Panc1 (cell line): ENCODE data around the gene METTL16.

ENCODE experiments used
- CTCF ChIP-seq: fragments of 450-650 bp; IDR thresholded peaks from 2 replicates; pipeline ENCODE4 v1.5.1; 2017; ENCODE audit warnings: mild to moderate bottlenecking
- POLR2AphosphoS5 ChIP-seq: IDR thresholded peaks from 2 replicates; pipeline ENCODE4 v1.6.1; 2012; ENCODE audit warnings: mild to moderate bottlenecking, low read depth, low read length, moderate library complexity
- REST ChIP-seq, 2 experiments: IDR thresholded peaks; 2 replicates each; pipeline ENCODE4 v1.6.1; 2011 to 2012; ENCODE audit warnings: low read depth in 2 of 2, control low read depth in 1 of 2, low read length in 1 of 2, mild to moderate bottlenecking in 1 of 2, moderate library complexity in 1 of 2; ENCODE audit not compliant: insufficient read depth in 1 of 2

GRCh38 chr17:2487306-2487705 is 24.4 kb downstream of the METTL16 start:
- no peak for TF ChIP-seq REST (IDR thresholded peaks at IDR 0.05; ENCODE audit: insufficient read depth in 1 of 2, low read depth in 2 of 2, low read length in 1 of 2)
- TF ChIP-seq CTCF: no peak
- TF ChIP-seq POLR2AphosphoS5: no peak
